Caco-2 (cell line): ENCODE data around the gene ESPNL. TPM values are rescaled to one million over a fixed set of nuclear protein-coding genes. Genes with fewer than 3 reads are reported as not detected.

Source experiments
- BruUV-seq: library from RNA; stranded (reverse); fragments of 400-500 nt; replicated peaks from 2 replicates; lab custom pipeline; 2021; lab: Mats Ljungman, UMichigan
- CTCF ChIA-PET: fragments of 300-600 bp; sonication (Branson Sonifier 250); formaldehyde crosslinking; loops from one replicate; lab custom pipeline; 2022; ENCODE audit warnings: antibody characterized with exemption; lab: Charles Lee
- POLR2A ChIA-PET: fragments of 300-600 bp; sonication (Branson Sonifier 250); formaldehyde crosslinking; loops from one replicate; lab custom pipeline; 2022; ENCODE audit warnings: antibody characterized with exemption; lab: Charles Lee
- DNase-seq, 2 experiments: peaks; one replicate each; pipeline versions ENCODE4 v3.0.0 to v3.0.0-alpha.2; 2020 to 2022
- H3K27me3 ChIP-seq: replicated peaks from 2 replicates; pipeline ENCODE4 v1.6.0; 2011; ENCODE audit warnings: low read length; ENCODE audit not compliant: control insufficient read depth, insufficient read depth
- H3K36me3 ChIP-seq: 2 replicates; pipeline ENCODE4 v1.5.1; 2011; ENCODE audit warnings: low read length; ENCODE audit not compliant: control insufficient read depth, insufficient read depth
- H3K4me1 ChIP-seq: fragments of 250-450 bp; sonication (Bioruptor Pico); 2 replicates; pipeline ENCODE4 v1.5.1; 2020; ENCODE audit warnings: mild to moderate bottlenecking
- H3K4me3 ChIP-seq: 2 replicates; pipeline ENCODE4 v1.5.1; 2011; ENCODE audit warnings: low read depth, mild to moderate bottlenecking, control low read depth, low read length
- H3K9me3 ChIP-seq: fragments of 250-450 bp; sonication (Bioruptor Pico); 2 replicates; pipeline ENCODE4 v1.5.1; 2020; ENCODE audit warnings: mild to moderate bottlenecking, moderate library complexity
- H3K27ac Mint-ChIP-seq: one replicate; pipeline ENCODE4 v1.8.0; 2022; ENCODE audit warnings: mixed read lengths; ENCODE audit not compliant: unreplicated experiment
- H3K27me3 Mint-ChIP-seq: one replicate; pipeline ENCODE4 v1.8.0; 2022; ENCODE audit warnings: mixed read lengths; ENCODE audit not compliant: insufficient read depth, unreplicated experiment
- H3K36me3 Mint-ChIP-seq: one replicate; pipeline ENCODE4 v1.8.0; 2022; ENCODE audit warnings: mild to moderate bottlenecking, mixed read lengths; ENCODE audit not compliant: insufficient read depth, unreplicated experiment
- H3K4me1 Mint-ChIP-seq: one replicate; pipeline ENCODE4 v1.8.0; 2022; ENCODE audit warnings: low read depth, mixed read lengths; ENCODE audit not compliant: unreplicated experiment
- H3K4me3 Mint-ChIP-seq: one replicate; pipeline ENCODE4 v1.8.0; 2022; ENCODE audit warnings: mild to moderate bottlenecking, moderate library complexity, mixed read lengths; ENCODE audit not compliant: unreplicated experiment
- H3K9me3 Mint-ChIP-seq: one replicate; pipeline ENCODE4 v1.8.0; 2022; ENCODE audit warnings: mixed read lengths; ENCODE audit not compliant: unreplicated experiment
- intact Hi-C: fragments of 100-400 bp; cut with micrococcal nuclease; formaldehyde crosslinking; loops from one replicate; pipeline ENCODE4 v1.10.0; 2022; ENCODE audit not compliant: unreplicated experiment
- total RNA-seq: library from RNA; stranded (reverse); gene quantifications from 2 replicates; pipeline ENCODE4 v1.2.3, GENCODE V29; 2022
- TF ChIP-seq, protein P1 (sequence below), 2 experiments: fragments of 200-600 bp in 1 of 2; IDR thresholded peaks; 1 replicate in 1 of 2; 2 replicates in 1 of 2; pipeline versions ENCODE4 v1.5.1 to v1.8.0; 2011 to 2022; ENCODE audit warnings: antibody characterized with exemption in 1 of 2, control low read depth in 1 of 2, inconsistent platforms in 1 of 2, low read depth in 1 of 2, low read length in 1 of 2, mild to moderate bottlenecking in 1 of 2, moderate library complexity in 1 of 2; ENCODE audit not compliant: insufficient read depth in 1 of 2, severe bottlenecking in 1 of 2, unreplicated experiment in 1 of 2

The ESPNL gene
- total RNA-seq, 1 experiment from 2014 or later: not detected

DNA sequence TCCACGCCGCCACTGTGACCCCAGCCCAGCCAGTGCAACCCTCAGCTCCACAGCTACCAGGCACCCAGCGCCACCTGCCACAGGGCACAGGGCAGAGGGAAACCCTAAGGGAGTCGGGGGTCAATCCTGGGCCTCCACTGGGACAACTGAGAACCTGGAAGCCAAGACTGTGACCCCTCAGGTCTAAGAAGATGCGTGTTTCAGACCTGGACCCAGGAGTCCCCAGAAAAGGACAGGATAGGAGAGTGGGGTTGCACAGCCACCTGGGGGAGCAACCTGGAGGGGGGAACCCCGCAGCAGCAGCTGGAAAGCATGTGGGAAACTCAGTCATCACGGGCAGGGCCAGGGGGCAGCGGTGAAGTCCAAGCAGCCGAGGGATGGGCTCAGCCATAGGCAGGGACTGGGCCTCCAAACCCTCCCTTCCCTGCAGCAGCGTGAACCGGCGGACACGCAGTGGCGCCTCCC is 4.1 kb downstream of the ESPNL start:
- TF ChIP-seq, protein P1, sequence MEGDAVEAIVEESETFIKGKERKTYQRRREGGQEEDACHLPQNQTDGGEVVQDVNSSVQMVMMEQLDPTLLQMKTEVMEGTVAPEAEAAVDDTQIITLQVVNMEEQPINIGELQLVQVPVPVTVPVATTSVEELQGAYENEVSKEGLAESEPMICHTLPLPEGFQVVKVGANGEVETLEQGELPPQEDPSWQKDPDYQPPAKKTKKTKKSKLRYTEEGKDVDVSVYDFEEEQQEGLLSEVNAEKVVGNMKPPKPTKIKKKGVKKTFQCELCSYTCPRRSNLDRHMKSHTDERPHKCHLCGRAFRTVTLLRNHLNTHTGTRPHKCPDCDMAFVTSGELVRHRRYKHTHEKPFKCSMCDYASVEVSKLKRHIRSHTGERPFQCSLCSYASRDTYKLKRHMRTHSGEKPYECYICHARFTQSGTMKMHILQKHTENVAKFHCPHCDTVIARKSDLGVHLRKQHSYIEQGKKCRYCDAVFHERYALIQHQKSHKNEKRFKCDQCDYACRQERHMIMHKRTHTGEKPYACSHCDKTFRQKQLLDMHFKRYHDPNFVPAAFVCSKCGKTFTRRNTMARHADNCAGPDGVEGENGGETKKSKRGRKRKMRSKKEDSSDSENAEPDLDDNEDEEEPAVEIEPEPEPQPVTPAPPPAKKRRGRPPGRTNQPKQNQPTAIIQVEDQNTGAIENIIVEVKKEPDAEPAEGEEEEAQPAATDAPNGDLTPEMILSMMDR (IDR thresholded peaks at IDR 0.05; ENCODE audit: insufficient read depth in 1 of 2, low read depth in 1 of 2, low read length in 1 of 2, severe bottlenecking in 1 of 2, unreplicated experiment in 1 of 2): no peak
- H3K4me1 ChIP-seq: no peaks in the 10 kb centered on the region
- no peak overlapping the region for H3K4me3 Mint-ChIP-seq
- H3K36me3 Mint-ChIP-seq: no peaks in the 10 kb centered on the region
- no peaks in the 10 kb centered on the region for H3K4me1 Mint-ChIP-seq
- CTCF ChIA-PET: no interaction called here
- intact Hi-C loops: no loop called here
- DNase-seq: no peak
- H3K27me3 ChIP-seq: no peaks in the 10 kb centered on the region
- no TSS peak for BruUV-seq
- H3K4me3 ChIP-seq: no peak overlapping the region
- POLR2A ChIA-PET: no interaction called here
- H3K27ac Mint-ChIP-seq: no peak overlapping the region
- no peaks in the 10 kb centered on the region for H3K27me3 Mint-ChIP-seq
- no peaks in the 10 kb centered on the region for H3K9me3 Mint-ChIP-seq
- H3K36me3 ChIP-seq: no peaks in the 10 kb centered on the region
- H3K9me3 ChIP-seq: no peaks in the 10 kb centered on the region

DNA sequence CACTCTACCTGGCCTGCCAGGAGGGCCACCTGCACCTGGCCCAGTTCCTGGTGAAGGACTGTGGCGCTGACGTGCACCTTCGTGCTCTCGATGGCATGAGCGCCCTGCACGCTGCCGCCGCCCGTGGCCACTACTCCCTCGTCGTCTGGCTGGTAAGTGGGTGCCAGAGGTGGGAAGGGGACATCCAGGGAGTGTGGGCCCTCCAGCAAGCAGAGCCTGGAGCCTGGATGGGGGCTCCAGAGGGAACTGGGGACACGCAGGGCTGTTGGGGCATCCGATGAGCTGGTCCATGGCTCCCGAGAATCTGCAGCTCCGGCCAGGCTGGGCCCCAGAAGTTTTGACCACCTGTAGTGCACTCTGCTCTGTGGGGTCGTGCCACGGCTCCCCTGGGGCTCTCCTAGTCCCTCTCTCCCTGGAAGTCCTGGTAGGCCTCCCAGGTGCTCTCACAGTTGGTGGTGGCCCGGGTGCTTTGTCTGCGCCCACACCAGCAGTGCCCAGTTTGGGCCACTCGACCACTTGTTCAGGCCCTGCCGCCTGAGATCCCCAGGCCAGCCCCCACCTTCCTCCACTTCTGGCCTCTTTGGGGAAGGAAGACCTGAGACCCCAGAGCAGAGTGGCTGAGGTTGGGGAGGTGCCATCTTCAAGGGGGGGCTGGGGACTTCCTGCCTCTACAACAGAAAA is 4.7 kb downstream of the ESPNL start:
- no peaks in the 10 kb centered on the region for H3K27me3 ChIP-seq
- CTCF ChIA-PET: interaction anchor here (0.7 kb wide), 1 partner anchor 33 kb away, joined by 3 read pairs; no protein-coding TSS in a partner anchor
- intact Hi-C loops: no loop called here

GRCh38 chr2:238105506-238106338 is 5.6 kb downstream of the ESPNL start:
- H3K4me1 ChIP-seq: no peaks in the 10 kb centered on the region
- no peak overlapping the region for H3K27ac Mint-ChIP-seq
- H3K4me3 Mint-ChIP-seq: no peak overlapping the region
- POLR2A ChIA-PET: no interaction called here
- H3K27me3 ChIP-seq: no peaks in the 10 kb centered on the region
- H3K36me3 Mint-ChIP-seq: no peaks in the 10 kb centered on the region
- TF ChIP-seq, protein P1 (IDR thresholded peaks at IDR 0.05; ENCODE audit: insufficient read depth in 1 of 2, low read depth in 1 of 2, low read length in 1 of 2, severe bottlenecking in 1 of 2, unreplicated experiment in 1 of 2): no peak
- H3K4me3 ChIP-seq: no peak overlapping the region
- no TSS peak for BruUV-seq
- H3K4me1 Mint-ChIP-seq: no peaks in the 10 kb centered on the region
- no peak for DNase-seq
- H3K9me3 ChIP-seq: no peaks in the 10 kb centered on the region
- intact Hi-C loops: no loop called here
- no peaks in the 10 kb centered on the region for H3K27me3 Mint-ChIP-seq
- H3K36me3 ChIP-seq: no peaks in the 10 kb centered on the region
- CTCF ChIA-PET: interaction anchor here (0.7 to 1.1 kb wide), 2 partner anchors 34 to 247 kb away, joined by 3 read pairs; no protein-coding TSS in a partner anchor
- no peaks in the 10 kb centered on the region for H3K9me3 Mint-ChIP-seq

More for the DNA sequence above, 4.7 kb downstream of the ESPNL start:
- Mint-ChIP-seq H3K4me1 (no peaks in the 10 kb centered on the region), H3K27ac (no peak overlapping the region), H3K27me3 (no peaks in the 10 kb centered on the region), H3K4me3 (no peak overlapping the region), H3K36me3 (no peaks in the 10 kb centered on the region), H3K9me3 (no peaks in the 10 kb centered on the region)
- no peaks in the 10 kb centered on the region for H3K36me3 ChIP-seq
- no TSS peak for BruUV-seq
- TF ChIP-seq, protein P1 (IDR thresholded peaks at IDR 0.05; ENCODE audit: insufficient read depth in 1 of 2, low read depth in 1 of 2, low read length in 1 of 2, severe bottlenecking in 1 of 2, unreplicated experiment in 1 of 2): no peak
- no peak for DNase-seq
- no peak overlapping the region for H3K4me3 ChIP-seq
- POLR2A ChIA-PET: no interaction called here
- H3K9me3 ChIP-seq: no peaks in the 10 kb centered on the region
- H3K4me1 ChIP-seq: no peaks in the 10 kb centered on the region
